ENCODE results near the gene C1orf35. TPM values are rescaled to one million over a fixed set of nuclear protein-coding genes. Genes with fewer than 3 reads are reported as not detected.

Gene C1orf35
- total RNA-seq, 1 donor from 2014 or later = 16.5 TPM

GRCh38 chr1:228094432-228095016 lies 8.6 kb downstream of the C1orf35 start:
- peak; percentile 22 for DNase-seq (ENCODE audit: low spot score)

GRCh38 chr1:228093050-228093906 lies 9.8 kb downstream of the C1orf35 start:
- peak; percentile 35 for DNase-seq (ENCODE audit: low spot score)

DNA sequence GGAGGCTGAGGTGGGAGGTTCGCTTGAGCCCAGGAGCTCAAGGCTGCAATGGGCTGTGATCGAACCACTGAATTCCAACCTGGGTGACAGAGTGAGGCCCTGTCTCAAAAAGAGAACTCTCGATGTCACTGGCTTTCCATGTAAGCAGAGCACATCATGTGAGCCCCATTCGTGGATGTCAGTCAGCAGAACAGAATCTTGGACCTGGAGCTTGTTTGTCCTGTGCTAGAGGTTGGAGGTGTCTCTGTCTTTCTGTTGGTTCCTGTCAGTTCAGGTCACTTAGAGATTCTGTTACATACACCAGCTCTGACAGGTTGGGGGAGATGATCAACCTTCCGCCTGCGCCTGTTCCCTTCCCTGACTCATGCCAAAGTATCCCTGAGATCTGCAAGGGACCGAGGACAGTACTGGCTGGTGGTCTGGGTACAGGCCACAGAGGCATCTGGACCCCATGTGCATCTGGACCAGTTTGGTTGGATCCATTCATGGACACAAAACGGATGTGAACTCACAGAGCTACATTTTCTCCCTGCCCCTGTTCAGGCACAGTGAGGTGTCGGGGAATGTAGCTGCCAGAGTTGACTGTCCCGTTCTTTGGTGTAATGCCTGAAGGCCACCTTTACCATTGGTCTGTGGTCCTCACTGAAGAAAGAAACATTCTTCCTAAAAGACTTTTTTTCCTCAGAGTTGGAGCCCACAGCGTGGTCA lies 10.6 kb downstream of the C1orf35 start:
- no peak for DNase-seq (ENCODE audit: low spot score)

- DNase-seq (ENCODE audit: low spot score) = no peak
These were observed 12.0 kb downstream of the C1orf35 start for GRCh38 chr1:228091084-228091483.

- DNase-seq (ENCODE audit: low spot score) = no peak
These were observed 12.5 kb downstream of the C1orf35 start for GRCh38 chr1:228090613-228091081.

- no peak for DNase-seq (ENCODE audit: low spot score)
These were observed 13.4 kb downstream of the C1orf35 start for GRCh38 chr1:228089519-228090380.

GRCh38 chr1:228088586-228089498 lies 14.3 kb downstream of the C1orf35 start:
- no peak for DNase-seq (ENCODE audit: low spot score)

- DNase-seq (ENCODE audit: low spot score) = no peak
These were observed 15.3 kb downstream of the C1orf35 start for GRCh38 chr1:228087771-228088251.

GRCh38 chr1:228085287-228085951 lies 17.7 kb downstream of the C1orf35 start:
- DNase-seq (ENCODE audit: low spot score) = no peak

DNA sequence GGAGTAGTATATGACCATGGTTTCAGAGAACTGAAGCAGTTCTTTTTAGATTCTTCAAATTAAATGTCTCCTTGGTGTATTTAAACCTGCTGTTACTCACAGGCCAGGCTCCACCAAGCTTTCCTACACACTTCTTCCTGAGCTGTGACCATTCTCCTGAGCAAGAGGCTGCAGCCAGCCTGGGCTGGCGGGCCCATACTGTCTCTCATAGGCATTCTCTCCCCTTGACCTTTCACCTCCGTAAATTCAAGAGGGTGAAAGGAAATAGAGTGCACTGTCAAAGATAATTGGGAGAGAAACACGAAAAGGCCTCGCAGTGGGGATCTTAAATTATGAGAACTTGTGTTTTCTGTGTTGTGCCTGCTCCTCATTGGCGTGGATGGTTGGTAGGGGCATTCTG lies 18.3 kb downstream of the C1orf35 start:
- no peak for DNase-seq (ENCODE audit: low spot score)

DNA sequence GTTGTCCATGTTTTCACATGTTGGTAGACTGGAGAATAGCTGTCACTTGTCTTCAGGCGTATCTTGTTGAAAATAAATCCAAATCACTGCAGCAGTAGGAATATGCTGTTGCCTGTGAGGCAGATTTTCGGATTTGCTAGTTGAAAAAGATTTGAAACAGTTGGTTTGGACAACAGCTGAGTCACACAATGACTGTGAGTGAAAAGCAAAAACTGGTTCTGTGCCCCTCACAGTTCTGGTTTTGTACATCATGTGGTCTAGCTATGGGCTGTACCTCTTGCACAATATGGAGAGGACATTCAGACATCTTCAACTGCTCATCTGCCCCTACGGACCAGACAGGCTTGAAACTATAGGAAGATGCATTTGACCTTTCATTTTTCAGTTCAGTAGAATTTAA lies 18.8 kb downstream of the C1orf35 start:
- DNase-seq (ENCODE audit: low spot score) = no peak

- DNase-seq (ENCODE audit: low spot score) = no peak
These were observed 19.2 kb downstream of the C1orf35 start for GRCh38 chr1:228083871-228084278.

GRCh38 chr1:228082918-228083870 lies 19.9 kb downstream of the C1orf35 start:
- peak; percentile 68 for DNase-seq (ENCODE audit: low spot score)

- DNase-seq (ENCODE audit: low spot score) = peak; percentile 92
These were observed 20.8 kb downstream of the C1orf35 start, which contains the start of gene ARF1 for GRCh38 chr1:228082214-228082917. Gene ARF1, plus strand, starts transcription at chr1:228082708. Its CDS starts 14,407 bp downstream, at chr1:228097115.

GRCh38 chr1:228081578-228082213 lies 21.4 kb downstream of the C1orf35 start:
- no peak for DNase-seq (ENCODE audit: low spot score)

DNA sequence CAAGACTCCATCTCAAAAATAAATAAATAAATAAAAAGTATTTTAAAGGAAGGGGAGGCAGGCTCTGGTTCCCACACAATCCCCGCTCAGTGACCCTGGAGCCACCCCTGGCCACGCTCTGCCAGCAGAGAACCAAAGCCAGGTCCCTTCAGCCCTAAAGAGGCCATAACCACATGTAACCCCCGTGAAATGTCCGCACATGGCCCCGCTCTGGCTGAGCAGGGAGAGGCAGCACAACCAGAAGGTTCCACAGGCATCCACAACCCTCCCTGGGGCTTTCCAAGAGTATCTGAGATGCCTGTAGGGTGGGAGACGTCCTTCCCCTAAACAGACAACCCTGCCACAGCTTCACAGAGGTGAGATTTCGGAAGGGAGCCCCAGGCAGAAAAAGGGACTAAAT lies 22.0 kb downstream of the C1orf35 start:
- DNase-seq (ENCODE audit: low spot score) = no peak

DNA sequence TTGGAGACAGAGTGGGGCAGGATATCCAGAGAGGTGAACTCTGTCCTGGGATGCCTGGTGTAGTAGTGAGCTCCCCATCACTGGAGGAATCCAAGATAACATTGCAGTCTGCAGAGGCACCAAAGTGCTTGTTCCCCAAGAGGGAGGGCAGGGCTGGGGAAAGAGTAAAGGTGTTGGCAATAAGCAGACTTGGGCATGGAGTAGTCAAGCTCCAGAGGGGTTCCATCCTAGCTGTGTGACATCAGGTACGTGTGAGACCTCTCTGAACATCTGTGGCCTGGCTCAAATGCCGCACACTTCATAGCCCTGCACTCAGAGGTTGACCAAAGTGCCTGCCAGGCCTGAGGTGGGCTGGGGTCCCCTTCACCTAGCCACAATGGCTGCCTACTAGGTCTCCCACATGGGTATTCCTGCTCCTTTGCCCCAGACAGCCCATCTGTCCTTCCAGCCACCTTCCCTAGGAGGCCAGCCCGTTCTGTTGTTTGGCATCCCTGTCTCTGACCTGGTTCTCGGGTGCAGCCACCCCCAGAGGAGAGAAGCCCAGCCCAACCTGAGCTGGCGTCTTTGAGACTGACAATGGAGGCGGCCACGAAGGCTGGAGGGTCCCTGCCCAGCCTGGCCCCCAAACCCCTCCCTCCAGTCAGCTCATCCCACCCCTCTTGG lies 23.4 kb downstream of the C1orf35 start:
- no peak for DNase-seq (ENCODE audit: low spot score)

Measured in ureter (tissue), 1 donor.